ENCODE measurements around the gene PEDS1.

GRCh38 chr20:50200482-50201104 lies 47.1 kb upstream of the PEDS1 start:
- TF ChIP-seq EZH2phosphoT487 (IDR thresholded peaks at IDR 0.05) (no peak), CTCF (IDR thresholded peaks at IDR 0.05) (no peak), EZH2 (IDR thresholded peaks at IDR 0.05) (no peak)
